OCI-LY1 (cell line): ENCODE data around the gene FLG.
"Not testable (repeated sequence)": the region's sequence is repeated elsewhere in the genome, so short reads cannot be mapped to it uniquely, and the experiment has no call there.

Experiments
- H2AFZ ChIP-seq: fragments of 200-600 bp; sonication (generic), shearing (Covaris generic); 2 replicates; pipeline ENCODE4 v1.6.0; 2014; ENCODE audit warnings: antibody characterized with exemption, mild to moderate bottlenecking, low read length
- H3F3A ChIP-seq: fragments of 200-600 bp; sonication (generic), shearing (Covaris generic); 2 replicates; pipeline ENCODE4 v1.6.0; 2014; ENCODE audit warnings: mild to moderate bottlenecking, antibody characterized with exemption, low read length, moderate library complexity; ENCODE audit not compliant: insufficient read depth
- H3K27ac ChIP-seq: fragments of 200-600 bp; sonication (generic); 2 replicates; pipeline ENCODE4 v1.5.1; 2014; ENCODE audit warnings: low read length, mixed run types, mild to moderate bottlenecking, low read depth; ENCODE audit not compliant: poor library complexity, severe bottlenecking
- H3K27me3 ChIP-seq: fragments of 200-600 bp; sonication (generic); 2 replicates; pipeline ENCODE4 v1.6.0; 2014; ENCODE audit warnings: antibody characterized with exemption, mild to moderate bottlenecking, low read length, moderate library complexity; ENCODE audit not compliant: insufficient read depth
- H3K36me3 ChIP-seq: fragments of 200-600 bp; sonication (generic); 2 replicates; pipeline ENCODE4 v1.6.1; 2014; ENCODE audit warnings: mild to moderate bottlenecking, antibody characterized with exemption, low read length, moderate library complexity, mixed read lengths; ENCODE audit not compliant: insufficient read depth
- H3K4me1 ChIP-seq: fragments of 200-600 bp; sonication (generic); 2 replicates; pipeline ENCODE4 v1.5.1; 2014; ENCODE audit warnings: mild to moderate bottlenecking, low read length, moderate library complexity; ENCODE audit not compliant: insufficient read depth, severe bottlenecking
- H3K4me2 ChIP-seq: fragments of 200-600 bp; sonication (generic), shearing (Covaris generic); 2 replicates; pipeline ENCODE4 v1.6.1; 2014; ENCODE audit warnings: low read length
- H3K4me3 ChIP-seq: fragments of 200-600 bp; sonication (generic); 2 replicates; pipeline ENCODE4 v1.5.1; 2014; ENCODE audit warnings: low read length, low read depth, mild to moderate bottlenecking, mixed read lengths; ENCODE audit not compliant: poor library complexity, severe bottlenecking
- H3K79me2 ChIP-seq: fragments of 200-600 bp; shearing (Covaris generic); 2 replicates; pipeline ENCODE4 v1.6.1; 2016; ENCODE audit warnings: mixed run types, low read length, mixed read lengths; ENCODE audit not compliant: insufficient read depth
- H3K9ac ChIP-seq: fragments of 200-600 bp; sonication (generic), shearing (Covaris generic); 2 replicates; pipeline ENCODE4 v1.6.1; 2014; ENCODE audit warnings: mild to moderate bottlenecking, low read length, mixed read lengths
- H3K9me2 ChIP-seq: fragments of 200-600 bp; sonication (generic), shearing (Covaris generic); 2 replicates; pipeline ENCODE4 v1.6.1; 2014; ENCODE audit warnings: low read depth, mild to moderate bottlenecking, low read length, mixed read lengths
- H3K9me3 ChIP-seq: fragments of 200-600 bp; shearing (Covaris generic); 2 replicates; pipeline ENCODE4 v1.6.1; 2014; ENCODE audit warnings: low read length, mixed read lengths
- H4K20me1 ChIP-seq: fragments of 200-600 bp; sonication (generic), shearing (Covaris generic); 2 replicates; pipeline ENCODE4 v1.6.0; 2016; ENCODE audit warnings: mild to moderate bottlenecking, low read length; ENCODE audit not compliant: insufficient read depth
- EZH2 ChIP-seq: fragments of 200-600 bp; sonication (generic), shearing (Covaris generic); IDR thresholded peaks from 2 replicates; pipeline ENCODE4 v1.8.0; 2017; ENCODE audit warnings: borderline replicate concordance, mixed run types, mild to moderate bottlenecking, antibody characterized with exemption, low read length, moderate library complexity, mixed read lengths
- TF ChIP-seq, protein P1 (sequence below): fragments of 200-600 bp; sonication (generic), shearing (Covaris generic); IDR thresholded peaks from 2 replicates; pipeline ENCODE4 v1.5.1; 2017; ENCODE audit warnings: mild to moderate bottlenecking, antibody characterized with exemption, low read length, moderate library complexity, mixed read lengths

Gene FLG

DNA sequence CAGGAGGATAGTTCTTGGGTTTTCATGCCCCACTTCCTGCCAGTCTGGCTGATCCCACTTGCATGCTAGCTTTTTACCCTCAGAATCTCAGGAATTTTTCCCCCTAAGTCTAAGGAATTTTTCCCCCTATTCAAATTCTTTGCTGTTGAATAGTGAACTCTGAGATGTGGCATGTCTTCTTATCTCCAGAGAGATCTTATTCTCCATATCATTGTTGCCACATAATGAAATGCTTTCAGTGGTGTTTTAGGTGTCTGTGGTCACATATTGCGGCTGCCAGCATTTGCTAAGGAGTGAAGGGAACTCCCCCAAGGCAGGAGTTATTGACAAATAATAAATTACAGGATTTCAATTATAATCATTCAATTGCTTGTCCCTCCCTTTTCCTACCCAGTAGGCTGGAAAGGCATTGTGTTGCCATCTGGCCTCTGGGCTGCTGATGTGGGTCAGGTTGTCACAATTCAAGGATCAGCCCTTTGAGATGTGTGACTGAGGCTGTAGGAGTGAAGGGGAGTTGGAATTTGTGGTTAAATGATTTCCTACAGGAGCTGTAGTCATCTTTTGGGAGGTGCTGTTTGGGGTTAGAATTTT lies 3.9 kb upstream of the FLG start:
- TF ChIP-seq, protein P1, sequence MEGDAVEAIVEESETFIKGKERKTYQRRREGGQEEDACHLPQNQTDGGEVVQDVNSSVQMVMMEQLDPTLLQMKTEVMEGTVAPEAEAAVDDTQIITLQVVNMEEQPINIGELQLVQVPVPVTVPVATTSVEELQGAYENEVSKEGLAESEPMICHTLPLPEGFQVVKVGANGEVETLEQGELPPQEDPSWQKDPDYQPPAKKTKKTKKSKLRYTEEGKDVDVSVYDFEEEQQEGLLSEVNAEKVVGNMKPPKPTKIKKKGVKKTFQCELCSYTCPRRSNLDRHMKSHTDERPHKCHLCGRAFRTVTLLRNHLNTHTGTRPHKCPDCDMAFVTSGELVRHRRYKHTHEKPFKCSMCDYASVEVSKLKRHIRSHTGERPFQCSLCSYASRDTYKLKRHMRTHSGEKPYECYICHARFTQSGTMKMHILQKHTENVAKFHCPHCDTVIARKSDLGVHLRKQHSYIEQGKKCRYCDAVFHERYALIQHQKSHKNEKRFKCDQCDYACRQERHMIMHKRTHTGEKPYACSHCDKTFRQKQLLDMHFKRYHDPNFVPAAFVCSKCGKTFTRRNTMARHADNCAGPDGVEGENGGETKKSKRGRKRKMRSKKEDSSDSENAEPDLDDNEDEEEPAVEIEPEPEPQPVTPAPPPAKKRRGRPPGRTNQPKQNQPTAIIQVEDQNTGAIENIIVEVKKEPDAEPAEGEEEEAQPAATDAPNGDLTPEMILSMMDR = no peak
- TF ChIP-seq EZH2 = no peak
- Histone ChIP-seq H4K20me1 (no peaks in the 10 kb centered on the region), H3K27me3 (no peaks in the 10 kb centered on the region), H3K9me2 (no peaks in the 10 kb centered on the region), H3K79me2 (no peaks in the 10 kb centered on the region), H3K9ac (no peak overlapping the region), H2AFZ (no peak overlapping the region), H3F3A (no peaks in the 10 kb centered on the region), H3K4me3 (no peak overlapping the region), H3K9me3 (no peaks in the 10 kb centered on the region), H3K36me3 (no peaks in the 10 kb centered on the region), H3K4me2 (no peak overlapping the region), H3K4me1 (no peaks in the 10 kb centered on the region), H3K27ac (no peak overlapping the region)

DNA sequence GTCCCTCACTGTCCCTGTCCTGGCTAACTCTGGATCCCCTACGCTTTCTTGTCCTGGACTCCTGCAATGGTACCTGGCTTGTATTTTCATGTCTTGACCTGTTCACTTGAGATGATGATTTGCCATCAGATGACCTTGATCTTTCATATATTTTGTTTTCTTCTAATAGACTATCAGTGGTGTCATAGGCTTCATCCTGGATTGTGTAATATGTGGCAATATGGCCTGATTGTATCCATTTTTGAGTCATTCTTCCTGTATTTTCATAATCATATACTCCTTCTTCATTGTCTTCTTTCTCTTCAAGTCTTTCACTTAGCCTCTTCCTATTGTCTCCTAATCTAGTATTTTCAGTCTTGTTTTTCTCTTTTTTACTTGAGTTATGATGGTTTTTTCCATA lies 11.1 kb downstream of the FLG start:
- Histone ChIP-seq H3K9ac (no peak overlapping the region), H3K9me2 (no peaks in the 10 kb centered on the region), H3K79me2 (no peaks in the 10 kb centered on the region), H3K36me3 (no peaks in the 10 kb centered on the region), H3K27me3 (no peaks in the 10 kb centered on the region), H3K4me1 (no peaks in the 10 kb centered on the region), H4K20me1 (no peaks in the 10 kb centered on the region), H2AFZ (no peak overlapping the region), H3K27ac (no peak overlapping the region), H3K4me3 (no peak overlapping the region), H3K4me2 (no peak overlapping the region), H3F3A (no peaks in the 10 kb centered on the region), H3K9me3 (no peaks in the 10 kb centered on the region)
- no peak for TF ChIP-seq EZH2
- TF ChIP-seq, protein P1 = no peak

DNA sequence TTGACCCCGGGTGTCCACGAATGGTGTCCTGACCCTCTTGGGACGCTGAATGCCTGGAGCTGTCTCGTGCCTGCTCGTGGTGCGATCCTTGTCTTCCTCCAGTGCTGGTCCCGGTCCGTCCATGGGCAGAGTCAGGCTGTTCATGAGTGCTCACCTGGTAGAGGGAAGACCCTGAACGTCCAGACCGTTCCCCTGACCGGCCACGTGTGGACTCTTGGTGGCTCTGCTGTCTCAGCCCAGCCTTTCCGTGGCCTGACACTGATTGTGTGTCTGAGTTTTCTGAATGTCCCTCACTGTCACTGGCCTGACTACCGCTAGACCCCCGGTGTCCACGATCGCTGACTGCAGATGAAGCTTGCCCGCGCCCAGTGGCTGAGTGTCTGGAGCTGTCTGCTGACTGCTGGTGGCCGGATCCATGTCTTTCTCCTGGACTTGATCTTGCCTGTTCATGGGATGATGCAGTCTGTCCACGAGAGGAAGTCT lies 11.7 kb downstream of the FLG start:
- H3K9me2 ChIP-seq = no peaks in the 10 kb centered on the region
- no peaks in the 10 kb centered on the region for H3F3A ChIP-seq
- no peaks in the 10 kb centered on the region for H3K27me3 ChIP-seq
- no peaks in the 10 kb centered on the region for H3K4me1 ChIP-seq
- H3K9ac ChIP-seq = no peak overlapping the region
- H3K36me3 ChIP-seq = no peaks in the 10 kb centered on the region
- H3K9me3 ChIP-seq = no peaks in the 10 kb centered on the region
- no peak overlapping the region for H2AFZ ChIP-seq
- no peak for TF ChIP-seq EZH2
- TF ChIP-seq, protein P1 = no peak
- H4K20me1 ChIP-seq = no peaks in the 10 kb centered on the region
- no peak overlapping the region for H3K4me2 ChIP-seq
- no peak overlapping the region for H3K27ac ChIP-seq
- no peaks in the 10 kb centered on the region for H3K79me2 ChIP-seq
- no peak overlapping the region for H3K4me3 ChIP-seq

DNA sequence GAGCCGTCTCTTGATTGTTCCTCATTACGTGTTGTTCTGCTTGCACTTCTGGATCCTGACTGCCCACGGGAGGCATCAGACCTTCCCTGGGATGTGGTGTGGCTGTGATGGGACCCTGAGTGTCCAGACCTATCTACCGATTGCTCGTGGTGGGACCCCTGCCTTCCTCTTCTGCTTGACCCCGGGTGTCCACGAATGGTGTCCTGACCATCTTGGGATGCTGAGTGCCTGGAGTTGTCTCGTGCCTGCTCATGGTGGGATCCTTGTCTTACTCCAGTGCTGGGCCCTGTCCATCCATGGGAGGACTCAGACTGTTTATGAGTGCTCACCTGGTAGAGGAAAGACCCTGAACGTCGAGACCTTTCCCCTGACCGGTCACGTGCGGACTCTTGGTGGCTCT lies 12.9 kb downstream of the FLG start:
- not testable (repeated sequence) for H2AFZ ChIP-seq, H3K4me1 ChIP-seq, H3K27me3 ChIP-seq, H3K9ac ChIP-seq, H3F3A ChIP-seq, H3K9me3 ChIP-seq, H3K4me3 ChIP-seq, H3K36me3 ChIP-seq, H3K27ac ChIP-seq, H3K4me2 ChIP-seq, H3K79me2 ChIP-seq, H4K20me1 ChIP-seq, H3K9me2 ChIP-seq
